Transverse colon (tissue), 4 donors: ENCODE results near the gene ST6GALNAC5.

Source experiments
- CTCF ChIP-seq, 5 experiments: fragments of 200-600 bp in 3 of 5; fragments of 450-650 bp in 2 of 5; sonication (generic) in 3 of 5; IDR thresholded peaks; 1 replicate in 2 of 5; 2 replicates in 3 of 5; pipeline ENCODE4 v1.5.1; 2016 to 2017; ENCODE audit warnings: antibody characterized with exemption in 5 of 5, inconsistent platforms in 3 of 5, mild to moderate bottlenecking in 2 of 5, moderate library complexity in 1 of 5
- EP300 ChIP-seq: sonication (generic); formaldehyde crosslinking; IDR thresholded peaks from one replicate; pipeline ENCODE4 v1.6.1; 2017; ENCODE audit warnings: antibody characterized with exemption, low read depth
- POLR2A ChIP-seq: fragments of 450-650 bp; IDR thresholded peaks from one replicate; pipeline ENCODE4 v1.6.1; 2016; ENCODE audit warnings: antibody characterized with exemption, mild to moderate bottlenecking, moderate library complexity
- POLR2AphosphoS5 ChIP-seq, 3 donors: sonication (generic); formaldehyde crosslinking; IDR thresholded peaks; one replicate each; pipeline ENCODE4 v1.6.1; 2016; ENCODE audit warnings: antibody characterized with exemption in 3 of 3

- TF ChIP-seq EP300 (no peak), CTCF (IDR thresholded peaks at IDR 0.05) (no peak), POLR2A (no peak), POLR2AphosphoS5 (IDR thresholded peaks at IDR 0.05) (no peak)
These were observed 40.2 kb upstream of the ST6GALNAC5 start for GRCh38 chr1:76827066-76827465.
